ENCODE results near the gene DICER1.

Gene DICER1

DNA sequence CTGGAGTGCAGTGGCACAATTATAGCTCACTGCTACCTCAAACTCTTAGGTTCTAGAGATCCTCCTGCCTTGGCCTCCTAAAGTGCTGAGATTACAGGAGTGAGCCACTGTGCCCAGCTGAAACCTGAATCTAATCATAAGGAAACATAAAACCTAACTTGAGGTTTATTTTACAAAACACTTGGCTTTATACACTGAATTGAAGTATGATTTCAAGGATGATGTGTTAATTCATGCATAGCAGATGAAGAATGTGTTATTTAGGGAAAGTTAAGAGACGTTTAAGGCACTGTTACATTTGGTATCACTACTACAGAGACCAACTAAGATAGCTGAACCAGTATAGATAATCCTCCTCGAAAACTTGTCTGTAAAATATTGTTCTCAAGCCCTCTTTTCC lies 6.4 kb downstream of the DICER1 start:
- no peak for DNase-seq (ENCODE audit: low read depth, low spot score)
- in situ Hi-C loops (cut with HindIII; ENCODE audit: low sequenced_read_pairs), result no loop called here
- no peak overlapping the region for H3K4me3 ChIP-seq (ENCODE audit: low read depth, low read length)
- TF ChIP-seq CTCF (IDR thresholded peaks at IDR 0.05; ENCODE audit: low read depth, low read length), result no peak

- TF ChIP-seq CTCF (IDR thresholded peaks at IDR 0.05; ENCODE audit: low read depth, low read length), result no peak
- in situ Hi-C loops (cut with HindIII; ENCODE audit: low sequenced_read_pairs), result no loop called here
- no peak for DNase-seq (ENCODE audit: low read depth, low spot score)
- H3K4me3 ChIP-seq (ENCODE audit: low read depth, low read length), result no peak overlapping the region
Observed at GRCh38 chr14:95149441-95149840, 7.9 kb downstream of the DICER1 start.

DNA sequence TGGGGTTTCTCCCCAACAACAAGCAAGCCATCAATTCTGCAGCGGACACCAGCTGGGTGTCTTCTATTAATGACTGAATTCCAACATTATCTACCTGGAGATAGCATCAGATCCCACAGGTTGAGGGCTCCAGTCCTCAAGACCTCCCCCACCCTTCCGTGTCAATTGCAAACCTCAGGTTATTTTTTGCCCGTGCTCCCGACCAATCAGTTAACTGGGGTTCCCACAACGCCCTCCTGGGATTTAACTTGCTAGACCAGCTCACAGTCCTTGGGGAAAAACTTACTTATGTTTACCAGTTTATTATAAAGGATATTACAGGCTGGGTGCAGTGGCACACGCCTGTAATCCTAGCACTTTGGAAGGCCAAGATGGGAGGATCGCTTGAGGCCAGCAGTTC lies 9.7 kb downstream of the DICER1 start:
- DNase-seq (ENCODE audit: low read depth, low spot score), result no peak
- no peak for TF ChIP-seq CTCF (IDR thresholded peaks at IDR 0.05; ENCODE audit: low read depth, low read length)
- in situ Hi-C loops (cut with HindIII; ENCODE audit: low sequenced_read_pairs), result no loop called here
- H3K4me3 ChIP-seq (ENCODE audit: low read depth, low read length), result no peak overlapping the region

DNA sequence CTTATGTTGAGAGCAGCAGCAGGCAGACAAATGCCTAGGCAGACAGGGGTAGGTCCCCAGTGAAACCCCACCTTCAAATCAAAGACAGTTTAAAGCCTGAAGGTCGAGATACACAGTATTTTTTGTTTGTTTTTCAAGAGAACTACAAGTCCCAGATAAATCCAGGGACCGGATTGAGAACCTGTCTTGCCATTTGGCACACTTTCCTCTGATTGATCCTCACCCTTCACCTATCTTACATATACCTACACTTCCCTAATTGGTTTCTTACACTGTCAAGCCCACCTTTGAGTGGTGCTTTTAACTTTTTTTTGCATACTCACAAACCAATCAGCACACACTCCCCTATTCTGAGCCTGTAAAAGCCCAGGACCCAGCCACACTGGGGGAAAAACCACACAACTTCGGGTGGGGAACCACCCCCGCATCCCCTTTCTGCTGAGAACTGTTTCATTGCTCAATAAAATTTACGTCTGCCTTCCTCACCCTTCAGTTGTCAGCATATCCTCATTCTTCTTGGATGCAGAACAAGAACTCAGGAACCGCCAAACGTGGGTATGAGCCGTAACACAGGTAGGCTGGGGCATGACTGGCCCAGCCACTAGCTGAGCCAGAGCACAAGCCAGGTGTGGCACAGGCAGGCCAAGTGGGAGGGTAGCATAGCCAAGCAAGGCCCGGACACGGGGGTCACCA lies 11.1 kb downstream of the DICER1 start:
- in situ Hi-C loops (cut with HindIII; ENCODE audit: low sequenced_read_pairs), result no loop called here
- H3K4me3 ChIP-seq (ENCODE audit: low read depth, low read length), result no peak overlapping the region
- no peak for DNase-seq (ENCODE audit: low read depth, low spot score)
- TF ChIP-seq CTCF (IDR thresholded peaks at IDR 0.05; ENCODE audit: low read depth, low read length), result no peak

GRCh38 chr14:95144849-95145248 lies 12.5 kb downstream of the DICER1 start:
- H3K4me3 ChIP-seq (ENCODE audit: low read depth, low read length), result no peak overlapping the region
- no peak for TF ChIP-seq CTCF (IDR thresholded peaks at IDR 0.05; ENCODE audit: low read depth, low read length)
- in situ Hi-C loops (cut with HindIII; ENCODE audit: low sequenced_read_pairs), result no loop called here
- DNase-seq (ENCODE audit: low read depth, low spot score), result no peak

GRCh38 chr14:95143808-95144620 lies 13.3 kb downstream of the DICER1 start:
- in situ Hi-C loops (cut with HindIII; ENCODE audit: low sequenced_read_pairs), result no loop called here
- no peak overlapping the region for H3K4me3 ChIP-seq (ENCODE audit: low read depth, low read length)
- peak; percentile 39 for DNase-seq (ENCODE audit: low read depth, low spot score)
- no peak for TF ChIP-seq CTCF (IDR thresholded peaks at IDR 0.05; ENCODE audit: low read depth, low read length)

Measured in astrocyte of the spinal cord (primary cell).